Activated CD4-positive, alpha-beta T cell treated with anti-CD3 and anti-CD28 coated beads, Interleukin-2, Interleukin-4, amounts not matched to agents 100 ng/mL and 50 ng/mL, durations not matched to agents 16 hours and 8 hours (primary cell): ENCODE measurements around the gene LDHAL6B.

Experiments used
- DNase-seq: peaks from one replicate; pipeline ENCODE4 v3.0.0-alpha.2; 2020; ENCODE audit warnings: low spot score

The LDHAL6B gene

DNA sequence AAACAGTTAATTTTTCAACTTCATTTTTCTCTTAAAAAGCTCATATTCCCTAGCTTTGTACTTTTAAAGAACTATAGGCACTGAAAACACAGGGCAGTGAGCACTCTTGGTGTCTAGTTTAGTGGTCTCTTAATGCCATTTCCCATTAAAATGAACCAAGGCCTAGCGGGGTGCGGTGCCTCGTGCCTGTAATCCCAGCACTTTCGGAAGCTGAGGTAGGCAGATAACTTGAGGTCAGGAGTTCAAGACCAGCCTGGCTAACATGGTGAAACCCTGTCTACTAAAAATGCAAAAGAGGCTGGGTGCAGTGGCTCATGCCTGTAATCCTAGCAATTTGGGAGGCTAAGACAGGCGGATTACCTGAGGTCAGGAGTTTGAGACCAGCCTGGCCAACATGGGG is 45.5 kb downstream of the LDHAL6B start:
- DNase-seq = no peak

DNA sequence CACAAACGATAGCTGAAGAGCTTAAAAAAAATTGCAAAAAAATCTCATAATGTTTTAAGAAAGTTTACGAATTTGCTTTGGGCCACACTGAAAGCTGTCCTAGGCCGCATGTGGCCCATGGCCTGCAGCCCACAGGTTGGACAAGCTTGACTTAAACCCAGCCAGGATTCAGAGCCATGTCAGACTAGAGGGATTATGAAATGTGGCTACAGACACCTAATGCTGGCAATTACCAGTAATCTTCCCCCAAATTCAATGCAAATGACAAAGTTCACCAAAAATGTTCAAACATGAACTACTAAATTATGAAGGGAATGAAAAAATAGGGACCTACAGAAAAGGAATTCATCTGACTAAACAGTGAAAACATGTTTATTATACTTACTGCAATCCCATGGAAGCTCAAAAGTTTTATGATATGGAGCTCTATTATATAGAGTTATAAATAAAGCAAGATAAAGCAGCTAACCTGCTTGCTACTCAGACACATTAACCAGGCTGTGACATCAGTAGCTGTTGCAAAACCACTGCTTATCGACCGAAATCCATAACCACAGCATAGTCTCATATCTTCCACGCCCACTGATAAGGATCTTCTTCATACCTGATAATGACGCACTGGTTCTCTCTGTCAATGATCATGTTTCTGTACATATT is 49.2 kb downstream of the LDHAL6B start:
- peak; percentile 74 for DNase-seq

DNA sequence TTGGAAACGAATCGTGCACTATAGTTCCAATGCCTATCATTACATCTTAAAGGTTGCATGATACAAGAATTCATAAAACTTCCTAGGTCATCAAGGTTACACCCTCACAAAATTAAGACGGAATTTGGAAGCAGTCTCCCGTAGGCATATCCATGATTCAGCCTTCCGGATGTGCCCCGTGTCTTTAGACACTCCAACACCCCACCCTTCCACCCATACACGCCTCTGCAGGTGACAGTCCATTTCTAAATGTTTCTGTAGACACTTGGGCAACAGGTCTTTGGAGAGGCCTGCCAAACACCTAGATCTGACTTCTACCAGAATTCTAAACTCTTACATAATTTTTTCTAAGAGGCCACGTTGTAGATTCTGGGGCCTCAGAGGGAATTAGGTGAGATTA is 49.8 kb downstream of the LDHAL6B start:
- DNase-seq = no peak

DNA sequence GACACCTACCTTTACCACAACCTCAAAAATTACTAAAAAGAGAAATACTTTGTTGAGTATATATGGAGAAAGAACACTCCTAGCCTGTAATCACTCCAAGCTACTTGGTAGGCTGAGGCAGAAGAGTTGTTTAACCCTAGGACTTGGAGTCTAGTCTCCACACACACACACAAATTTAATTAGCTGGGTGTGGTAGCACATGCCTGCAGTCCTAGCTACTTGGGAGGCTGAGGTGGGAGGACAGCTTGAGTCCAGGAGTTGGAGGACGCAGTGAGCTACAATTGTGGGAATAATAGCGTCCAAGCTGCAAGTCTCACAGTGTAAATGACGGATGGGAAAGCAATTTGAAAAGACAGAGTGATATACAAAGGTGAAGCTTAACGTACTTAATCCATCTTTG is 50.5 kb downstream of the LDHAL6B start:
- DNase-seq = no peak
